Right cardiac atrium (tissue), 5 donors: ENCODE results near the gene LBX1. TPM values are rescaled to one million over a fixed set of nuclear protein-coding genes. Genes with fewer than 3 reads are reported as not detected.

Experiments
- ATAC-seq, 2 donors: fragments of 200-7000 bp; cut with Tn5 transposase; one replicate each; pipeline versions ENCODE4 v1.8.0 to v1.9.1; 2020; ENCODE audit warnings: moderate library complexity in 2 of 2, mild to moderate bottlenecking in 1 of 2
- DNase-seq, 3 donors: peaks; one replicate each; pipeline ENCODE4 v3.0.0-alpha.2; 2020
- H3K27ac ChIP-seq: one replicate; pipeline ENCODE4 v1.5.1; 2013; ENCODE audit warnings: mild to moderate bottlenecking, low read length, control low read depth, moderate library complexity
- H3K27me3 ChIP-seq: one replicate; pipeline ENCODE4 v1.6.1; 2013; ENCODE audit not compliant: control insufficient read depth, insufficient read depth
- H3K4me1 ChIP-seq: one replicate; pipeline ENCODE4 v1.6.1; 2013; ENCODE audit warnings: low read length; ENCODE audit not compliant: control insufficient read depth, insufficient read depth
- H3K4me3 ChIP-seq: one replicate; pipeline ENCODE4 v1.5.1; 2013; ENCODE audit warnings: low read length, control low read depth
- H3K9me3 ChIP-seq: one replicate; pipeline ENCODE4 v1.6.1; 2013; ENCODE audit warnings: low read length; ENCODE audit not compliant: control insufficient read depth
- WGBS: extraction: QIAGEN DNeasy Blood & Tissue Kit; methylation state at CpG from one replicate; pipeline ENCODE4 v1.1.7; 2013; 5-methylcytosine and 5-hydroxymethylcytosine counted together
- intact Hi-C, 4 donors: fragments of 100-400 bp; cut with DNase I; formaldehyde crosslinking; loops; one replicate each; pipeline versions ENCODE4 v1.11.0 to v1.14.0; 2022 to 2023
- polyA plus RNA-seq: library from polyadenylated mRNA; stranded (reverse); fragments of 200-250 nt; gene quantifications from one replicate; pipeline ENCODE4 v1.2.3, GENCODE V29; 2013
- total RNA-seq, 4 donors: library from RNA; stranded (reverse); fragmentation: NEBNext Ultra II Directional; extraction: Animal tissue kit (Norgen Biotek cat#: 25700); gene quantifications; one replicate each; pipeline ENCODE4 v1.2.1, GENCODE V29; 2021
- donor health status: healthy with polysubstance abuse.
- donor health status: DM: no; HTN: yes; CAD: no.
- donor health status: DM: no; HTN: no; CAD: no.
- donor health status: DM: no; HTN: yes; CAD: no; lungs with severe emphysema.
- donor health status: DM: yes; HTN: yes; CAD: no.

LBX1 gene
- total and polyA plus RNA-seq, 5 donors, result not detected

GRCh38 chr10:101261702-101262101, 32.4 kb upstream of the LBX1 start:
- Histone ChIP-seq H3K27me3 (no peaks in the 10 kb centered on the region), H3K4me1 (no peaks in the 10 kb centered on the region), H3K27ac (no peak overlapping the region), H3K4me3 (no peak overlapping the region), H3K9me3 (peaks cover 5% of the 10 kb centered on the region)
- intact Hi-C loops, result no loop called here
- ATAC-seq, result no peak
- no peak for DNase-seq
- 56% methylated on average over 3 of the region's 3 CpGs for WGBS

DNA sequence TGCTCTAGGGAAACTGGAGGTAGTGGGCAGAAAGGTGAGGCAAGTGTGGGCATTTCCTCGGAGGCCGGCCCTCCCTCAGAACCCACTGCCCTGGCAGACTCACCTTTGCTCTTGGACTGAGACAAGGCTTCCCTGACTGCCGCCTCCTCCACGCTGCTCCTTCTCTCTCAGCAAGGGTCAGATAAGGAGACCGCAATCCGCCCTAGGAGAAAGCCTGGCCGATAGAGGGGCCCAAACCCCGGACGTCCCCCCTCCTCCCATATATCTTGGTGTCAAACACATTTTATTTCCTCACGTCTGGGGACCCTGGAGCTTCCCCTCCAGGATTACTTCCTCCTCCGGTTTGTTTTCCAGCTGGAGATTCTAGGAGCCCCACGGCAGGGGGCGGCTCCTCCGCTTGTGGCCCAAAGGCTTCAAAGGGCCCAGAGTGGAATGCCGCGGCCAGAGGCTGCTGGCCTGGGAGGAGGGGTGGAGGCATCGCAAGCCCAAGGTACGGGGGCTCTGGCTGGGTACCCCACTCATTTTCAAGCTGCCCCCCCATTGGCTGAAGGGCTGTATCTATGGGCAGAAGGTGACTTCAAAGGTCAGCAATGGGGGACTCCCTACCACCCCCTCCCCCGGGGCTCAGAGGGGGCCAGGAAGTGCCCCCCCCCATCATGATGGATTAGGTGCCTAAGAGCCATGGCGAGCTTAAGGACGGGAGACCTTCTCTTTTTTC, 31.7 kb upstream of the LBX1 start:
- intact Hi-C loops, result no loop called here
- no peaks in the 10 kb centered on the region for H3K27me3 ChIP-seq
- WGBS, result 32% methylated on average over 21 of the region's 21 CpGs

DNA sequence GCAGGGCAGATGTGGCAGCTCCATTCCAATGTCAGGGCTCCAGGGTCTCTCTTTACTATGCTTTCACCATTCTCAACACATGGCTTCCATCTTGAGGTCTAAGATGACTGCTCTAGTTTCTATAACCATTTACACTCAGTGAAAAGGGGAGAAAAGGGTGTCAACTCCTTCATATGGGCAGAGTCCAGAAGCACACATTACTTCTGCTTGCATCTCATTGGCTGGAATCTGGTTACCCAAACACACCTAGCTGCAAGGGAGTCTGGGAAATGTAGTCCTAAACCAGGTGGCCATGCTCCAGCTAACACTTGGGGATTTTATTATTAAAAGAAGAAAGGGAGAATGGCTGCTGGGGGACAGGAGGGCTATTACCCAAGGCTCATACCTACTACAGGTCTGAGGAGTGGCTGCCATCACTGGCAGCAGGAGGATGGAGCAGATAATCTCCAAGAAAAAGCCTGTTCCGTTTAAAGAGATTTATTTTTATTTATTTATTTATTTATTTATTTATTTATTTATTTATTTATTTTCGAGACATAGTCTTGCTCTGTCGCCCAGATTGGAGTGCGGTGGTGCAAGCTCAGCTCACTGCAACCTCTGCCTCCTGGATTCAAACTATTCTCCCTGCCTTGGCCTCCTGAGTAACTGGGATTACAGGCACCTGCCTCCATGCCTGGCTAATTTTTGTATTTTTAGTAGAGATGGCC, 29.1 kb upstream of the LBX1 start:
- WGBS, result 91% methylated on average over 4 of the region's 4 CpGs
- no peaks in the 10 kb centered on the region for H3K4me1 ChIP-seq
- peaks cover 5% of the 10 kb centered on the region for H3K9me3 ChIP-seq
- H3K27me3 ChIP-seq, result no peaks in the 10 kb centered on the region
- intact Hi-C loops, result no loop called here
- no peak overlapping the region for H3K4me3 ChIP-seq
- H3K27ac ChIP-seq, result no peak overlapping the region
- ATAC-seq (no peak), DNase-seq (no peak)

More for the DNA sequence above, 31.7 kb upstream of the LBX1 start:
- Histone ChIP-seq H3K27ac (no peak overlapping the region), H3K4me3 (no peak overlapping the region), H3K9me3 (peaks cover 5% of the 10 kb centered on the region), H3K4me1 (no peaks in the 10 kb centered on the region)
- ATAC-seq (no peak), DNase-seq (no peak)

DNA sequence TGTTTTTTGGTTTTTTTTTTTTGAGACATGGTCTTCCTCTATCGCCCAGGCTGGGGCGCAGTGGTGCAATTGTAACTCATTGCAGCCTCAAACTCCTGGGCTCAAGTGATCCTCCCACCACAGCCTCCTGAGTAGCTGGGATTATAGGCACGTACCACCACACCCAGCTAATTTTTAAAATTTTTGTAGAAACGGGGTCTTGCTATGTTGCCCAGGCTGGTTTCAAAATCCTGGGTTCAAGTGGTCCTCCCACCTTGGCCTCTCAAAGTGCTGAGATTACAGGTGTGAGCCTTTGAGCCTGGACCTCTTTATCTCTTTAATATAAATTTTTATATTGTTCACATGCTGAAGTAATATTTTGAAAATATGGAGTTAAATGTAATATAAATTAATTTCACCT, 28.2 kb upstream of the LBX1 start:
- no peaks in the 10 kb centered on the region for H3K27me3 ChIP-seq
- no peak overlapping the region for H3K4me3 ChIP-seq
- H3K4me1 ChIP-seq, result no peaks in the 10 kb centered on the region
- no peak for DNase-seq
- peaks cover 5% of the 10 kb centered on the region for H3K9me3 ChIP-seq
- no peak overlapping the region for H3K27ac ChIP-seq
- intact Hi-C loops, result no loop called here
- no peak for ATAC-seq
- 93% methylated on average over 4 of the region's 4 CpGs for WGBS

DNA sequence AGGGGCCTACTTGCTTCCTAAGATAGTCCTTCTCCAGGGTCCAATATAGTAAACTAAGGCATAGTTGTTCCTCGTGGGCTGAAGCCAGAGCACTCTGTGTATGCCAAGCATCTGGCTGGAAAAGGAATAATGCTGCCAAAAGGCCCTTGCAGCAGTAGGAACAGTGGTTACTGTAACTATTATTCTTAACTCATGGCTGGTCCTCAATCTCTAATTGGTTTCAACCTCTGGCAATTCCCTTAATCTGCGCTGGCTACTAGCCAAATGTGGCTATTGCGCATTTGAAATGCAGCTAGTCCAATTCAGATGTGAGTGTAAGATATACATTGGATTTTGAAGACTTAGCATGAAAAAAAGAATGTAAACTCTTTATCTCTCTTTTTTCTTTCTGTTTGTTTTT, 27.8 kb upstream of the LBX1 start:
- ATAC-seq (no peak), DNase-seq (no peak)
- no peaks in the 10 kb centered on the region for H3K4me1 ChIP-seq
- WGBS, result 79% methylated on average over 3 of the region's 3 CpGs
- no peaks in the 10 kb centered on the region for H3K27me3 ChIP-seq
- intact Hi-C loops, result no loop called here
- H3K27ac ChIP-seq, result no peak overlapping the region
- no peak overlapping the region for H3K4me3 ChIP-seq
- peaks cover 5% of the 10 kb centered on the region for H3K9me3 ChIP-seq

DNA sequence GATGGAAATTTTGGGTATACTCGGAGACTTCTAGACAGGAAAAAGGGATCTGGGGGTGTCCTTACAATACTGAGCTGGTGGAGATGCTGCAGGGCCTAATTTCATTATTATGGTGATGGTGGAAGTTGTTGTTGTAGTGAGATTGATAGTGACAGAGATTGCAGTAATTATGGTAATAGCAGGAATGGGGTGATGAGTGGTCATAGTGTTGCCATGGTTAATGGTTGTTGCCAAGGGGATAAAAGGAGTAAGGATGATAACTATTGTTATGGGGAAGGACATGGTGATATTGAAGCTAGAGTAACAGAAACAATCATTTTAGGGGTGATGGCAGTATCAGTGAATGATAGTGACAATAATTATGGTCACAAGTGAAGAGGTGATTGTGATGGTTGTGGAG, 27.1 kb upstream of the LBX1 start:
- ATAC-seq (no peak), DNase-seq (no peak)
- intact Hi-C loops, result no loop called here
- H3K9me3 ChIP-seq, result peaks cover 5% of the 10 kb centered on the region
- no peak overlapping the region for H3K27ac ChIP-seq
- no peak overlapping the region for H3K4me3 ChIP-seq
- no peaks in the 10 kb centered on the region for H3K27me3 ChIP-seq
- 92% methylated on average over 1 of the region's 1 CpG for WGBS
- H3K4me1 ChIP-seq, result no peaks in the 10 kb centered on the region

GRCh38 chr10:101250136-101250535, 20.9 kb upstream of the LBX1 start:
- H3K9me3 ChIP-seq, result no peaks in the 10 kb centered on the region
- no peak for ATAC-seq
- 66% methylated on average over 7 of the region's 7 CpGs for WGBS
- H3K4me3 ChIP-seq, result no peak overlapping the region
- H3K27ac ChIP-seq, result no peak overlapping the region
- H3K27me3 ChIP-seq, result no peaks in the 10 kb centered on the region
- intact Hi-C loops, result no loop called here
- no peaks in the 10 kb centered on the region for H3K4me1 ChIP-seq
- no peak for DNase-seq

- ATAC-seq (no peak), DNase-seq (no peak)
- Histone ChIP-seq H3K27ac (no peak overlapping the region), H3K27me3 (no peaks in the 10 kb centered on the region), H3K4me3 (no peak overlapping the region), H3K4me1 (no peaks in the 10 kb centered on the region), H3K9me3 (no peaks in the 10 kb centered on the region)
- intact Hi-C loops, result no loop called here
- 46% methylated on average over 15 of the region's 15 CpGs for WGBS
Observed at GRCh38 chr10:101249171-101249581, 19.9 kb upstream of the LBX1 start.

GRCh38 chr10:101246639-101247038, 17.4 kb upstream of the LBX1 start:
- DNase-seq, result no peak
- H3K27me3 ChIP-seq, result no peaks in the 10 kb centered on the region

GRCh38 chr10:101244321-101245050, 15.2 kb upstream of the LBX1 start:
- DNase-seq (no peak), ATAC-seq (no peak)
- Histone ChIP-seq H3K27ac (no peak overlapping the region), H3K9me3 (no peaks in the 10 kb centered on the region), H3K27me3 (no peaks in the 10 kb centered on the region), H3K4me1 (no peaks in the 10 kb centered on the region), H3K4me3 (no peak overlapping the region)
- intact Hi-C loops, result no loop called here
- WGBS, result 55% methylated on average over 9 of the region's 9 CpGs

More at GRCh38 chr10:101246639-101247038, 17.4 kb upstream of the LBX1 start:
- ATAC-seq, result no peak
- Histone ChIP-seq H3K27ac (no peak overlapping the region), H3K9me3 (no peaks in the 10 kb centered on the region), H3K4me3 (no peak overlapping the region), H3K4me1 (no peaks in the 10 kb centered on the region)
- WGBS, result 86% methylated on average over 2 of the region's 2 CpGs
- intact Hi-C loops, result no loop called here
